Skeletal muscle tissue (tissue), 4 donors: ENCODE data around the gene EIF4A3. TPM values are rescaled to one million over a fixed set of nuclear protein-coding genes. Genes with fewer than 3 reads are reported as not detected.

Source experiments
- H3K27ac ChIP-seq: one replicate; pipeline ENCODE4 v1.7.0; 2013; ENCODE audit warnings: mild to moderate bottlenecking, low read depth, low read length, inconsistent platforms
- H3K27me3 ChIP-seq, 3 donors: one replicate each; pipeline ENCODE4 v1.7.0; 2013; ENCODE audit warnings: low read length in 3 of 3; ENCODE audit not compliant: control insufficient read depth in 3 of 3, insufficient read depth in 3 of 3
- H3K36me3 ChIP-seq, 3 donors: one replicate each; pipeline ENCODE4 v1.7.0; 2013; ENCODE audit warnings: low read length in 3 of 3; ENCODE audit not compliant: control insufficient read depth in 3 of 3, insufficient read depth in 3 of 3
- H3K4me1 ChIP-seq, 3 donors: one replicate each; pipeline ENCODE4 v1.7.0; 2013; ENCODE audit warnings: low read length in 3 of 3, mild to moderate bottlenecking in 3 of 3; ENCODE audit not compliant: control insufficient read depth in 3 of 3, insufficient read depth in 3 of 3
- H3K4me3 ChIP-seq, 3 donors: one replicate each; pipeline ENCODE4 v1.7.0; 2013; ENCODE audit warnings: low read length in 3 of 3
- H3K9ac ChIP-seq, 3 donors: one replicate each; pipeline ENCODE4 v1.7.0; 2013; ENCODE audit warnings: low read length in 3 of 3, mild to moderate bottlenecking in 3 of 3, moderate library complexity in 2 of 3, low read depth in 1 of 3
- H3K9me3 ChIP-seq, 3 donors: one replicate each; pipeline ENCODE4 v1.7.0; 2013; ENCODE audit warnings: low read length in 3 of 3; ENCODE audit not compliant: control insufficient read depth in 3 of 3
- total RNA-seq: library from RNA; depleted of rRNA; stranded (reverse); fragments of >200 nt; gene quantifications from one replicate; pipeline ENCODE4 v1.2.3, GENCODE V29; 2014
- donor health status: Osteomylitis.

The EIF4A3 gene
- total RNA-seq, 1 donor from 2014 or later, result 71.5 TPM

DNA sequence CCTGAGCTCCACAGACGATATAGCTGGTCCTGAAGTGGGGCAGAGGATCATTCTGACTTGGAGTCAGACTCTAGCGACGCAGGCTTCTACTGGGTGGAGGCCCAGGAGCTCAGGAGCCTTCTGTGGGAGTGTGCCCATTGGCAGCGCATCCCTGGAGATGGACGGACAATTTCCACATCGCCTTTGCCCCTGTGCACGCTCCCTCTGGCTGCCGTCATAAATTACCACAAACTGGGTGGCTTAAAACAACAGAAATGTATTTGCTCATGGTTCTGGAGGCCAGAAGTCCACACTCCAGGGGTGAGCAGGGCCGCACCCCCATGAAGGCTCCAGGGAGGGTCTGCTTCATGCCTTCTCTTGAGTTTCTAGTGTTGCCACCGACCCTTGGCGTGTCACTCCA lies 29.8 kb upstream of the EIF4A3 start:
- H3K9me3 ChIP-seq, result no peaks in the 10 kb centered on the region
- H3K9ac ChIP-seq, result no peak overlapping the region
- H3K27ac ChIP-seq, result no peak overlapping the region
- H3K36me3 ChIP-seq, result no peaks in the 10 kb centered on the region
- peaks cover 2 to 10% (median 3%) of the 10 kb centered on the region in 3 donors for H3K27me3 ChIP-seq
- H3K4me3 ChIP-seq, result no peak overlapping the region
- peaks cover 0 to 4% (median 0%) of the 10 kb centered on the region in 3 donors for H3K4me1 ChIP-seq

DNA sequence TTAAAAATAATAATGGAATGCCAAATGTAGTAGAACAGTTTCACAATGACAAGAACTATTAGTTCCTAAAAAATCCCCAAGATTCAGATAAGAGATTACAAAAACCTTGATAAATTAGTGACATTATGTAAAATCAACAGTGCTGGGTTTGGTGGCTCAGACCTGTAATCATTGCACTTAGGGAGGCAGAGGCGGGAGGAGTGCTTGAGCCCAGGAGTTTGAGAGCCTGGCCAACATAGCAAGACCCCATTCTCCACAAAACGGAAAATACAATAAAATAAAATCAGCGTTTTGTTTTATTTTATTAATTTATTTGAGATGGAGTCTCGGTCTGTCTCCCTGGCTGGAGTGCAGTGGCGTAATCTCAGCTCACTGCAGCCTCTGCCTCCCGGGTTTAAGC lies 27.0 kb upstream of the EIF4A3 start:
- peaks cover 0 to 13% (median 12%) of the 10 kb centered on the region in 3 donors for H3K27me3 ChIP-seq
- no peaks in the 10 kb centered on the region for H3K9me3 ChIP-seq
- no peak overlapping the region for H3K27ac ChIP-seq
- H3K9ac ChIP-seq, result no peak overlapping the region
- H3K36me3 ChIP-seq, result no peaks in the 10 kb centered on the region
- no peak overlapping the region for H3K4me3 ChIP-seq
- H3K4me1 ChIP-seq, result peaks cover 0 to 4% (median 0%) of the 10 kb centered on the region in 3 donors

DNA sequence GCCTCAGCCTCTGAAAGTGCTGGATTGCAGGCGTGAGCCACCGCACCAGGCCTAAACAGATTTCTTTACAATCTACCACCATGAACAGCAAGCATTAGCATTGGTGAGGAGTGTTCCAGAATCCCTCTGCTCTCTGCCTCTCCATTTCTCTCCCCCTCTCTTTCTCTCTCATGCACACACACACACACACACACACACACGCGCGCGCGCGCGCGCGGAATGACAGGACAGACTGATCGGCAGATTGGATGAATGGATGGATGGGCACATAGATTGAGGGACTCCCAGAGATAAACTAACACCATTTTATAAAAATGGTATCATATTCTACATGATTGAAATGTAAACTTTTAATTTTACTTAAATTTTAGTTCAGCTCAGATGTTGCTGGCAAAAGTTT lies 26.2 kb upstream of the EIF4A3 start:
- no peaks in the 10 kb centered on the region for H3K36me3 ChIP-seq
- no peaks in the 10 kb centered on the region for H3K9me3 ChIP-seq
- no peak overlapping the region for H3K27ac ChIP-seq
- H3K4me3 ChIP-seq, result no peak overlapping the region
- H3K9ac ChIP-seq, result no peak overlapping the region
- peaks cover 0 to 4% (median 0%) of the 10 kb centered on the region in 3 donors for H3K4me1 ChIP-seq
- peaks cover 0 to 16% (median 12%) of the 10 kb centered on the region in 3 donors for H3K27me3 ChIP-seq

DNA sequence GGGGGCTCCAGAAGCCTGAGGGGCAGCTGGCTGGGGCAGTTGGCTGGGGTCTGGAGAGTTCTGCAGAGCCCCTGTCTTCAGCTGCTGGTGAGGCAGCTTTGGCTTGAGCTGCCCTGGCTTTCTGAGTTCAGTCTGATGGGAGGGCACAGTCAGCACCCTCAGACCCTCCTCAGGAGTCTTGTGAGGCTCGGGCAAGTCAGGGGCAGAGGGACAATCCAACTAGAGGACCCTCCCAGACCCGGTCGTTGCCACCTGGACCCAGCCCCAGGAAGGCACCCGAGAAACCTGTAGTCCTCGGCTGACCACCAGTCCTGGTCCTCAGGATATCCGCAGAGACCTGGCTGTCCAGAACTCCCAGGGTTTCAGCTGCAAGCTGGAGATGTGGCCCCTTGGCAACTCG lies 24.8 kb upstream of the EIF4A3 start:
- H3K4me1 ChIP-seq, result peaks cover 0 to 4% (median 0%) of the 10 kb centered on the region in 3 donors
- no peaks in the 10 kb centered on the region for H3K36me3 ChIP-seq
- no peak overlapping the region for H3K27ac ChIP-seq
- H3K4me3 ChIP-seq, result no peak overlapping the region
- H3K9me3 ChIP-seq, result no peaks in the 10 kb centered on the region
- H3K9ac ChIP-seq, result no peak overlapping the region
- H3K27me3 ChIP-seq, result peaks cover 0 to 16% (median 15%) of the 10 kb centered on the region in 3 donors

DNA sequence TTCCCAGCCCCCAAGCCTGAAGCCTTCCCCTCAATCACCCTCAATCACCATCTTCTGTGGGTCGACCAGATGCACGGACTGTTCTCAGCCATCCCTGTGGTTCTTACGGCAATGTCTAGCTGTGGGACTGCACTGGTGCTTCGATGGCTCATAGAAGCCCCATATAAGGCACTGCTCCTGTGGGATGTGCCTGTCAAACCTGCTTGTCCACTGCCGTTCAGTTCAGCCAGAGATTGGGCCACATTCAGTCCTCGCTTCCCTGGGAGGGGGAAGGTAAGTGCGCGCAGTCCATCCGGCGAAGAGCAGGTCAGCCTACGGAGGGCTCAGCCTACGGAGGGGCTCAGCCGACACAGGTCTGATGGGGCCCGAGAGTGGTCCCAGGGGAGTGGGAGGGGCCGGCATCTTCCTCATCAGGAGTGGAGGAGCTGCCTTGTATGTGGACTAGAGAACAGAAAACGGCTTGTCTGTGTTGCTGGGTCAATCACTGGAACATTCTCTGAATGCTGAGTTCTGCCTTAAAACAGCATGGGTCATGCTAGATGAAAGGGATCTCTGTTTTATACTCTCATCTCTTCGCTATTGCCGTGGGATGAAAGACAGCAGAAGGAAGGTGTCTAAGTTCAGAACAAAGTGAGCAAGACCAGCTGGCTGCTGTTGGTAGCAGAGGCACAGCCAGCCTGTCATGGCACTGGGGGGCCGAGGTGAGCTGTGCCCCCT lies 23.0 kb upstream of the EIF4A3 start, which contains the start of gene CARD14:
CARD14 (plus strand) TSS at position 247 of the 717 bp plus-strand sequence. CDS start 11,409 bp downstream, outside the sequence.
- H3K4me1 ChIP-seq, result no peaks in the 10 kb centered on the region
- peaks cover 0 to 16% (median 11%) of the 10 kb centered on the region in 3 donors for H3K27me3 ChIP-seq
- H3K9me3 ChIP-seq, result no peaks in the 10 kb centered on the region
- H3K4me3 ChIP-seq, result no peak within 1 kb of the TSS
- H3K9ac ChIP-seq, result no peak within 1 kb of the TSS
- no peaks in the 10 kb centered on the region for H3K36me3 ChIP-seq
- no peak within 1 kb of the TSS for H3K27ac ChIP-seq

DNA sequence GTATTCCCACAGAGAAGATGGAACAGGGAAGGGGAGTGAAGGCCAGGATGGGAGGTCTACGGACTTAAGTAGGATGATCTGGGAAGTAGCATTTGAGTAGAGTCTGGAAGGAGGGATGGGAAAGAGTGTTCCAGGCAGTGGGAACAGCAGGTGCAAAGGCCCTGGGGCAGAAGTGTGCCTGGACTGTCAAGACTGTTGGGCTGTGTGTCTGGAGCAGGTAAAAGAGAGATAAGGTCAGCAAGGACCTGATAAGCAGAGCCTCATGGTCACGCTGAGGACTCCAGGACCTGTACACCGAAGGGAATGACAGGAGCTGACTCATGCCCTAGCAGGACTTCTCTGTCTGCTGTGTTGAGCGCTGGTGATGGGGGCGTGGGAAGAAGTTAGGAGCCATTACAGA lies 22.2 kb upstream of the EIF4A3 start:
- no peak overlapping the region for H3K9ac ChIP-seq
- H3K36me3 ChIP-seq, result no peaks in the 10 kb centered on the region
- no peaks in the 10 kb centered on the region for H3K4me1 ChIP-seq
- peaks cover 0 to 16% (median 11%) of the 10 kb centered on the region in 3 donors for H3K27me3 ChIP-seq
- H3K27ac ChIP-seq, result no peak overlapping the region
- H3K9me3 ChIP-seq, result no peaks in the 10 kb centered on the region
- no peak overlapping the region for H3K4me3 ChIP-seq

DNA sequence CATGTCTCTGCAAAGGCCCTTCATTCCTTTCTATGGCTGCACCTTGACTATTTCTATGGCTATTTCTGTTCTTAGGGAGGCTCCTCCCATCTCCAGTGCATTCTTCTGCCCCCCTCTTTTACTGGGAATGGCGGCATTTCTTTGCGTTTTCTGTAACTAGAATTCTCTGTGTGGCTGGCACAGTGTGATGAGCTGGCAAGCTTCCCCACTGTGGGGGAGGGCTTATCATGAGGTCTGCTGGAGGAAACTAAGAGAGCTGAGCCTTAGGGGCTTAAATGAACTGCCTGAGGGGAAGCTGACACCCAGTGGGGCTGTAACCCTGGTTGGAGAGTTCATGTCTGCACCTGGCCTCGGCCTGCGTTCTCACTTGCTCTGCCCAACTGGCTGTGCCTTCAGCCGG lies 21.4 kb upstream of the EIF4A3 start:
- Histone ChIP-seq H3K4me3 (no peak overlapping the region), H3K27ac (no peak overlapping the region), H3K36me3 (no peaks in the 10 kb centered on the region), H3K4me1 (no peaks in the 10 kb centered on the region), H3K27me3 (peaks cover 0 to 19% (median 11%) of the 10 kb centered on the region in 3 donors), H3K9ac (no peak overlapping the region), H3K9me3 (no peaks in the 10 kb centered on the region)

DNA sequence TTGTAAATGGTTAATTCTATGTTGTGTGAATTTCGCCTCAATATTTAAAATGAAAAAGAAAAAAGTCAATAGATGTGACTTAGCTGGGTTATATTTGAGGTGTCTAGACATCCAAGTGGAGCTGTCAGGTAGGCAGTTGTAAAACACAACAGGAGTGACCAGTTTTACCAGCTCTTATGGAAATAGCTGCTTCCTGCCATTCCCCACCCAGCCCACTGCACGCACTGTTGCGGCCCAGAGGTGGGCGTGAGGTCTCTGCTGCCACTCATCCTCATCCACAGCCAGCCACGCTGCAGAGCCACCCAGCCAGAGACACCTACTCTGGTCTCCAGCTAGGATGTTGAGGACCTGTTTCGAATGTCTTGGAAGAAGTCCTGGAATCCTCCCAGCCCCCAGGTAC lies 19.5 kb upstream of the EIF4A3 start:
- Histone ChIP-seq H3K27ac (no peak overlapping the region), H3K4me3 (no peak overlapping the region), H3K4me1 (no peaks in the 10 kb centered on the region), H3K27me3 (peaks cover 0 to 19% (median 11%) of the 10 kb centered on the region in 3 donors), H3K9me3 (no peaks in the 10 kb centered on the region), H3K36me3 (no peaks in the 10 kb centered on the region), H3K9ac (no peak overlapping the region)

DNA sequence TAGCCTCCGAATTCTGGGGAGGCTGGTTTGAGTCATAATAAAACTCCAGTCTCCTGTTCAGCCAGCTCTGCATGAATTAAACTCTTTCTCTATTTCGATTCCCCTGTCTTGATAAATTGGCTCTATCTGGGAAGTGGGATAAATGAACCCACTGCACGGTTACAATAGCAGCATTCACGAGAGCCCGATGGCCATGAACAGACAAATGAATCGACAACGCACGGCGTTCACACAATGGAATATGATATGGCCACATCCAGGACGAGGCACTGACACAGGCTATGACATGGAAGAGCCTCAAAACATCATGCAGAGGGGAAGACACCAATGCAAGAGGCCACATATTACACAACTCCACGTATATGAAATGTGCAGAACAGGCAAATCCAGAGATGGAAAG lies 17.3 kb upstream of the EIF4A3 start:
- H3K36me3 ChIP-seq, result no peaks in the 10 kb centered on the region
- no peaks in the 10 kb centered on the region for H3K4me1 ChIP-seq
- H3K4me3 ChIP-seq, result no peak overlapping the region
- no peak overlapping the region for H3K9ac ChIP-seq
- H3K27ac ChIP-seq, result no peak overlapping the region
- H3K9me3 ChIP-seq, result no peaks in the 10 kb centered on the region
- H3K27me3 ChIP-seq, result peaks cover 4 to 16% (median 13%) of the 10 kb centered on the region in 3 donors

DNA sequence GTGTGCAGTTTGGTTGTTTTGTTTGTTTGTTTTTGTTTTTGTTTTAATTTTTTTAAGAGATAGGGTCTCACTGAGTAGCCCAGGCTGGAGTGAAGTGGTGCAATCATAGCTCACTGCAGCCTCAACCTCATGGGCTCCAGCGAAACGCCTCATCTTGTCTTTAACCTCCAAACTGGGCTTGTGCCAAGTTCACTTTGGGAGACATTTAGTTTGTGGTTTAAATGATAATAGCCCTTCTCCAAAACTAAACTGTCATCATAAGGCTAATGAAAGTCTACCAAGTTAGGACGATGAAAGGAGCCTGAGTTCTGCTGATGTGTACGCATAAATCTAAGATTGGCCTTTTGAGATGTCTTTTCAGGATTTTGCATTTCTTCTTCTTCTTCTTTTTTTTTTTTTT lies 16.4 kb upstream of the EIF4A3 start:
- H3K4me3 ChIP-seq, result no peak overlapping the region
- no peaks in the 10 kb centered on the region for H3K9me3 ChIP-seq
- H3K9ac ChIP-seq, result no peak overlapping the region
- no peaks in the 10 kb centered on the region for H3K36me3 ChIP-seq
- peaks cover 4 to 10% (median 10%) of the 10 kb centered on the region in 3 donors for H3K27me3 ChIP-seq
- H3K27ac ChIP-seq, result no peak overlapping the region
- H3K4me1 ChIP-seq, result no peaks in the 10 kb centered on the region
